Measurements from ENCODE around the gene OSGIN1. TPM values are rescaled to one million over a fixed set of nuclear protein-coding genes. Genes with fewer than 3 reads are reported as not detected.
A peak's percentile ranks its signal among the peaks of the same experiment; 100 is the strongest.

OSGIN1 gene, protein sequence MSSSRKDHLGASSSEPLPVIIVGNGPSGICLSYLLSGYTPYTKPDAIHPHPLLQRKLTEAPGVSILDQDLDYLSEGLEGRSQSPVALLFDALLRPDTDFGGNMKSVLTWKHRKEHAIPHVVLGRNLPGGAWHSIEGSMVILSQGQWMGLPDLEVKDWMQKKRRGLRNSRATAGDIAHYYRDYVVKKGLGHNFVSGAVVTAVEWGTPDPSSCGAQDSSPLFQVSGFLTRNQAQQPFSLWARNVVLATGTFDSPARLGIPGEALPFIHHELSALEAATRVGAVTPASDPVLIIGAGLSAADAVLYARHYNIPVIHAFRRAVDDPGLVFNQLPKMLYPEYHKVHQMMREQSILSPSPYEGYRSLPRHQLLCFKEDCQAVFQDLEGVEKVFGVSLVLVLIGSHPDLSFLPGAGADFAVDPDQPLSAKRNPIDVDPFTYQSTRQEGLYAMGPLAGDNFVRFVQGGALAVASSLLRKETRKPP
- polyA plus RNA-seq (2013, experiment 1 of 2) = 0.25 TPM
- 0.18 TPM for polyA plus RNA-seq (2013, experiment 2 of 2)

DNA sequence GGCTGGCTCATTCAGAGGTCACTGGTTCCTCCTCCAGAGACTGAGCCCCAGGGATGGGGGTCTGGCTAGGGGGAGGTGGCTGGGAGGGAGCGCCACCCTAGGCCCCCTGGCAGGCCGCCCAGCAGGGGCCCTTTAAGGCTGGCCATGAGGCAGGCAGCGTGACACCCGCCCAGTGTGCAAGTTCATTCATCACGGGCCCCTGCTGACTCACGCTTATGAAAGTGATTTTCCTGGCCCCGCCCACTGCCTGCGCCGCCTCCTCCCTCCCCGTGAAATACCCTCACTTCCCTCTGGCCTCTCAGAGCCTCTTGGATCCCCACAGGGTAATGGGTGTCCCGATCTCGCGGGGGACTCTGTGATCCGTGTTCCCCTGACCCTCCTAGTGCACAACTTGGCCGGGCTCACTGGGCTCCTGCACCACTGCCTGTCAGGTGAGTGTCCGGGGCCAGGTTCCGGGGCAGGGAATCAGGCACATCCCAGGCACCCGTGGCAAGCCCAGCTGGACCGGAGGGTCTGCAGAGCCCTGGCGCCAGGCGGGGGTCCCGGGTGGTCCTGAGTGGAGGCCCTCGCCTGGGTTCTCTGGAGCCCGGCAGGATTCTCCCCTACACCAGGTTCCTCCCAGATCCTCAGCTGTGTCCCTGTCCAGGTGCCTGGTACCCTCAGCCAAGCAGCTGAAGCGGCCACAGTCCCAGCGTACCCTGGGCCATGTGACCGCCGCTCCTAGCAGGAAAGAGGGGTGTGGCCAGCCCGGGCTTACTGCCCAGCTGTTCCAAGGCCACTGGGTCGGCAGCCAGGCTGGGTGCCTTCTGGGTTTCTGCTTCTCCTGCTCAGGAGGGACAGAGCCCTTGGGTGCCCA lies at the start of gene OSGIN1:
Gene OSGIN1 (plus strand): TSS at position 301 of the 856 bp plus-strand sequence. CDS start 4,432 bp downstream, outside the sequence.
- H3K56ac ChIP-seq (ENCODE audit: low read length) = peak within 1 kb of the TSS; percentile 76
- no peaks in the 10 kb centered on the region for H3K79me1 ChIP-seq (ENCODE audit: low read length)
- no peak within 1 kb of the TSS for H4K8ac ChIP-seq (ENCODE audit: low read depth, low read length)
- H3K23ac ChIP-seq (ENCODE audit: low read length) = peak within 1 kb of the TSS; percentile 30
- peaks cover 2% of the 10 kb centered on the region for H3K4me1 ChIP-seq (ENCODE audit: control insufficient read depth, low read depth, low read length)
- H3K4me2 ChIP-seq (ENCODE audit: low read length) = peak within 1 kb of the TSS; percentile 44
- no peak within 1 kb of the TSS for H3K4me3 ChIP-seq (ENCODE audit: low read length)
- H2BK15ac ChIP-seq (replicated peaks; ENCODE audit: low read depth) = no peak within 1 kb of the TSS
- H2BK120ac ChIP-seq (ENCODE audit: low read depth, low read length) = no peak within 1 kb of the TSS
- H2BK5ac ChIP-seq (ENCODE audit: low read length) = no peak within 1 kb of the TSS
- no peak within 1 kb of the TSS for H4K5ac ChIP-seq (ENCODE audit: low read length)
- WGBS (ENCODE audit: extremely low coverage, insufficient coverage, low lambda C conversion rate) = no CpG with 5 or more reads among the region's 30 CpGs
- H3K27me3 ChIP-seq (ENCODE audit: insufficient read depth, low read length, poor library complexity) = no peaks in the 10 kb centered on the region
- no peaks in the 10 kb centered on the region for H3K79me2 ChIP-seq (ENCODE audit: control insufficient read depth, insufficient read depth, low read length)
- H3K36me3 ChIP-seq (ENCODE audit: control insufficient read depth, insufficient read depth, low read length) = no peaks in the 10 kb centered on the region
- H3K9ac ChIP-seq (ENCODE audit: low read length) = peak within 1 kb of the TSS; percentile 45
- no peak within 1 kb of the TSS for H3K4ac ChIP-seq (ENCODE audit: low read depth, low read length)
- no peak within 1 kb of the TSS for H2AK5ac ChIP-seq (ENCODE audit: low read length)
- no peak within 1 kb of the TSS for H3K18ac ChIP-seq (ENCODE audit: low read length)
- peak; percentile 72 for DNase-seq
- H3K27ac ChIP-seq (ENCODE audit: low read depth, low read length) = no peak within 1 kb of the TSS

DNA sequence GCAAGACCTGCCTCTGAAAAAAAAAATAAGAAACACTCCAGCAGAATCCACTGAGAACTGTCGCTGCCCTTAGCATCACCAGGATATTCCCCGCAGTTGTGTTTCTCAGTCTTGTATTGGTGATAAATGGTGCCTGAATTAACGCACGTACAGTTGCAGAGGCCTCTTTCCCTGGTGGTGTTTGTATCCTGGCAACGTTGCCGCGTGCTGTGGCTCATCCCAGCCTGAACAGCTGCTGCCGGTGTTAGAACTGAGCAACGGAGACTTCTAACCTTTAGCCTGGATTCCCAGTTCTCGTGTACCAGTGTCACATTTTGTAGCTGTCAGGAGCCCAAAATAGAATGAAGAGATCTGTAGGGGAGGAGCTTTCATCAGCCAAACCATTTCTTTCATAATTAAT lies 49.3 kb upstream of the OSGIN1 start:
- Histone ChIP-seq H2AK5ac (ENCODE audit: low read length) (no peak overlapping the region), H3K9ac (ENCODE audit: low read length) (no peak overlapping the region), H3K27ac (ENCODE audit: low read depth, low read length) (no peak overlapping the region), H3K4ac (ENCODE audit: low read depth, low read length) (no peak overlapping the region), H3K18ac (ENCODE audit: low read length) (no peak overlapping the region), H3K56ac (ENCODE audit: low read length) (no peak overlapping the region), H4K5ac (ENCODE audit: low read length) (no peak overlapping the region), H2BK5ac (ENCODE audit: low read length) (no peak overlapping the region), H3K4me1 (ENCODE audit: control insufficient read depth, low read depth, low read length) (peaks cover 3% of the 10 kb centered on the region), H3K79me1 (ENCODE audit: low read length) (peaks cover 12% of the 10 kb centered on the region), H3K4me2 (ENCODE audit: low read length) (no peak overlapping the region), H4K8ac (ENCODE audit: low read depth, low read length) (no peak overlapping the region), H3K27me3 (ENCODE audit: insufficient read depth, low read length, poor library complexity) (no peaks in the 10 kb centered on the region), H3K79me2 (ENCODE audit: control insufficient read depth, insufficient read depth, low read length) (peaks cover 2% of the 10 kb centered on the region), H3K23ac (ENCODE audit: low read length) (no peak overlapping the region), H3K4me3 (ENCODE audit: low read length) (no peak overlapping the region), H2BK120ac (ENCODE audit: low read depth, low read length) (no peak overlapping the region), H3K36me3 (ENCODE audit: control insufficient read depth, insufficient read depth, low read length) (no peaks in the 10 kb centered on the region), H2BK15ac (replicated peaks; ENCODE audit: low read depth) (no peak overlapping the region)
- no CpG with 5 or more reads among the region's 10 CpGs for WGBS (ENCODE audit: extremely low coverage, insufficient coverage, low lambda C conversion rate)
- DNase-seq = no peak

DNA sequence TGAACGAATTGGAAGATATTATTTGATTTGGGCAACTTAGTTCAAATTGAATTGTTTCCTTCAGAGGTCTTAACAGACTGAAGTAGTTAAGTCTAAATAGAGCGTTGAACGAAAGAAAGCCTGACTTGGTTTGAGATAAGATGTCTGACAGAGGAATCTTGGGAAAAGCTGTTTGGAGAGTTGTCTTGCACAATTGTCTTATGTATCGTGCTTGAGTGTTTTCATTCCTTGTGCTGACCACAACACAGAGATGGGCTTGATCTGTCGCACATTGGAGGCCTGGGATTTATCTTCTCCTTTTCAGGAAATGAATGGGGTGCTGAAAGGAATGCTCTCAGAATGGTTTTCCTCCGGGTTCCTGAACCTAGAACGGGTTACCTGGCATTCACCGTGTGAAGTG lies 46.4 kb upstream of the OSGIN1 start:
- H3K79me2 ChIP-seq (ENCODE audit: control insufficient read depth, insufficient read depth, low read length) = no peaks in the 10 kb centered on the region

DNA sequence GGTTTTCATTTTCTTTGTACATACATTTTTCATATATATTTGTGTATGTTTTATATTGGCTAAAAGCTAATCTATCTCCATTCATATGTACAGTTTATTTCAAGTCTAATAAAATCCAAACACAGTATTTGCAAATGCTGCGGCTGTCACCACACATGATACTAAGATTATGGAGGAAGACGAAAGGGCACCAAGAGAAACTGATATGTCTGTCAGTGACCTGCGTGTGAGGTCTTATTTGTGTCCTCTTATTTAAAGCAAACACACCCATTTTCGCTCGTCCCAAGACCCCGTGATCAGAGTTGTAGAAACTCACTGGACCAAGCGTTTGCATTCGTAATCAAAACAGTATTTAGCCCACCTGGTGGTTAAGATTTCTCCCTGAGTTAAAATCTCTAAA lies 45.9 kb upstream of the OSGIN1 start:
- Histone ChIP-seq H4K5ac (ENCODE audit: low read length) (no peak overlapping the region), H2BK5ac (ENCODE audit: low read length) (no peak overlapping the region), H3K4me1 (ENCODE audit: control insufficient read depth, low read depth, low read length) (peaks cover 7% of the 10 kb centered on the region), H2BK120ac (ENCODE audit: low read depth, low read length) (no peak overlapping the region), H3K23ac (ENCODE audit: low read length) (no peak overlapping the region), H3K79me1 (ENCODE audit: low read length) (peaks cover 3% of the 10 kb centered on the region), H3K27me3 (ENCODE audit: insufficient read depth, low read length, poor library complexity) (no peaks in the 10 kb centered on the region), H2BK15ac (replicated peaks; ENCODE audit: low read depth) (no peak overlapping the region), H3K4me2 (ENCODE audit: low read length) (no peak overlapping the region), H3K56ac (ENCODE audit: low read length) (no peak overlapping the region), H3K18ac (ENCODE audit: low read length) (no peak overlapping the region), H4K8ac (ENCODE audit: low read depth, low read length) (no peak overlapping the region), H3K4ac (ENCODE audit: low read depth, low read length) (no peak overlapping the region), H3K27ac (ENCODE audit: low read depth, low read length) (no peak overlapping the region), H3K9ac (ENCODE audit: low read length) (no peak overlapping the region), H3K4me3 (ENCODE audit: low read length) (no peak overlapping the region), H2AK5ac (ENCODE audit: low read length) (no peak overlapping the region), H3K36me3 (ENCODE audit: control insufficient read depth, insufficient read depth, low read length) (no peaks in the 10 kb centered on the region), H3K79me2 (ENCODE audit: control insufficient read depth, insufficient read depth, low read length) (no peaks in the 10 kb centered on the region)
- WGBS (ENCODE audit: extremely low coverage, insufficient coverage, low lambda C conversion rate) = no CpG with 5 or more reads among the region's 8 CpGs
- no peak for DNase-seq

More for the DNA sequence above, 46.4 kb upstream of the OSGIN1 start:
- no peak overlapping the region for H4K8ac ChIP-seq (ENCODE audit: low read depth, low read length)
- no peak overlapping the region for H4K5ac ChIP-seq (ENCODE audit: low read length)
- no CpG with 5 or more reads among the region's 8 CpGs for WGBS (ENCODE audit: extremely low coverage, insufficient coverage, low lambda C conversion rate)
- no peaks in the 10 kb centered on the region for H3K27me3 ChIP-seq (ENCODE audit: insufficient read depth, low read length, poor library complexity)
- no peak overlapping the region for H2AK5ac ChIP-seq (ENCODE audit: low read length)
- no peak overlapping the region for H3K4me2 ChIP-seq (ENCODE audit: low read length)
- H3K36me3 ChIP-seq (ENCODE audit: control insufficient read depth, insufficient read depth, low read length) = no peaks in the 10 kb centered on the region
- H3K23ac ChIP-seq (ENCODE audit: low read length) = no peak overlapping the region
- H2BK120ac ChIP-seq (ENCODE audit: low read depth, low read length) = no peak overlapping the region
- peaks cover 3% of the 10 kb centered on the region for H3K4me1 ChIP-seq (ENCODE audit: control insufficient read depth, low read depth, low read length)
- no peak overlapping the region for H3K27ac ChIP-seq (ENCODE audit: low read depth, low read length)
- H3K4ac ChIP-seq (ENCODE audit: low read depth, low read length) = no peak overlapping the region
- no peak overlapping the region for H3K4me3 ChIP-seq (ENCODE audit: low read length)
- DNase-seq = no peak
- peaks cover 4% of the 10 kb centered on the region for H3K79me1 ChIP-seq (ENCODE audit: low read length)
- no peak overlapping the region for H2BK5ac ChIP-seq (ENCODE audit: low read length)
- no peak overlapping the region for H2BK15ac ChIP-seq (replicated peaks; ENCODE audit: low read depth)
- H3K9ac ChIP-seq (ENCODE audit: low read length) = no peak overlapping the region
- no peak overlapping the region for H3K18ac ChIP-seq (ENCODE audit: low read length)
- no peak overlapping the region for H3K56ac ChIP-seq (ENCODE audit: low read length)

DNA sequence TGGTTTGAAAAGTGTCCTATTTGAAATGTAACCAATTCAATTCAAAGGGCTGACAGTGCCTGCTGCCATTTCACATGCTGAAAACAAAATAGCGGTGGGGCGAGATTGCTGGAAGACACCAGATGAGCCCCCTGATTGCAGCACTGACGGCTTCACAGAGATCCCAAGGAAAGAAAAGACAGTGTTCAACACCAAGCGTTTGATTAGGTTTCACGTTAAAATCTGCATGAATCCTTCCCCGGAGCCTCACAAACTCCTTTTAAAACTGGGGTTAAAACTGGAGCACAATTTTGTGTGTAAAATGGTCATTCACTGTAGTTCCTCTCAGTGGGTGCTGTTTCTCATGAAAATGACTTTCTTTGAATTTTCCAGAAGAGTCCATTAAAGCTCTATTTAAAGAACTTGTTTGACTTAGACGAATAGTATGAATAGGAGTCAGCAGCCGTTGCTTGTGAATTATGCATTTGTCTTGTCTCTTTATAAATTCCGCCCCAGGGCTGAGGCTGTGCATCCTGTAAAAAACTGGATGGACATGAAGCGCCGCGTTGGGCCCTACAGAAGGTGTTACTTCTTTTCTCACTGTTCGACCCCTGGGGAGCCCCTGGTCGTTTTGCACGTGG lies 45.3 kb upstream of the OSGIN1 start:
- Histone ChIP-seq H3K36me3 (ENCODE audit: control insufficient read depth, insufficient read depth, low read length) (peaks cover 3% of the 10 kb centered on the region), H4K8ac (ENCODE audit: low read depth, low read length) (no peak overlapping the region), H3K18ac (ENCODE audit: low read length) (no peak overlapping the region), H2AK5ac (ENCODE audit: low read length) (no peak overlapping the region), H3K79me1 (ENCODE audit: low read length) (peaks cover 2% of the 10 kb centered on the region), H3K9ac (ENCODE audit: low read length) (no peak overlapping the region), H3K23ac (ENCODE audit: low read length) (no peak overlapping the region), H3K4ac (ENCODE audit: low read depth, low read length) (no peak overlapping the region), H2BK5ac (ENCODE audit: low read length) (no peak overlapping the region), H4K5ac (ENCODE audit: low read length) (no peak overlapping the region), H2BK120ac (ENCODE audit: low read depth, low read length) (no peak overlapping the region), H3K79me2 (ENCODE audit: control insufficient read depth, insufficient read depth, low read length) (no peaks in the 10 kb centered on the region), H2BK15ac (replicated peaks; ENCODE audit: low read depth) (no peak overlapping the region), H3K4me1 (ENCODE audit: control insufficient read depth, low read depth, low read length) (peaks cover 13% of the 10 kb centered on the region), H3K4me2 (ENCODE audit: low read length) (no peak overlapping the region), H3K4me3 (ENCODE audit: low read length) (no peak overlapping the region), H3K27ac (ENCODE audit: low read depth, low read length) (no peak overlapping the region), H3K27me3 (ENCODE audit: insufficient read depth, low read length, poor library complexity) (no peaks in the 10 kb centered on the region), H3K56ac (ENCODE audit: low read length) (no peak overlapping the region)
- no CpG with 5 or more reads among the region's 15 CpGs for WGBS (ENCODE audit: extremely low coverage, insufficient coverage, low lambda C conversion rate)
- DNase-seq = no peak

Data from mesendoderm (in vitro differentiated cells).